Cardiac septum (tissue), 1 donor: Measurements from ENCODE around the gene SEL1L. TPM values are rescaled to one million over a fixed set of nuclear protein-coding genes. Genes with fewer than 3 reads are reported as not detected.
"Not testable (repeated sequence)": the region's sequence is repeated elsewhere in the genome, so short reads cannot be mapped to it uniquely, and the experiment has no call there.

Experiments used
- DNase-seq: peaks from one replicate; pipeline ENCODE4 v3.0.0-alpha.2; 2020; ENCODE audit warnings: low spot score
- intact Hi-C: fragments of 100-400 bp; cut with DNase I; formaldehyde crosslinking; loops from one replicate; pipeline ENCODE4 v1.14.0; 2022
- total RNA-seq: library from RNA; stranded (reverse); fragmentation: NEBNext Ultra II Directional; extraction: Animal tissue kit (Norgen Biotek cat#: 25700); gene quantifications from one replicate; pipeline ENCODE4 v1.2.1, GENCODE V29; 2021
- donor health status: DM: no; HTN: no; CAD: no.

Gene SEL1L
- total RNA-seq, 1 donor from 2014 or later = 64.8 TPM

- no peak for DNase-seq
- intact Hi-C loops = loop anchor here (5.0 kb wide), 1 partner anchor 312 kb away; the partner anchor contains the start of gene GTF2A1
Observed at GRCh38 chr14:81534510-81535074, 939 bp upstream of the SEL1L start.

DNA sequence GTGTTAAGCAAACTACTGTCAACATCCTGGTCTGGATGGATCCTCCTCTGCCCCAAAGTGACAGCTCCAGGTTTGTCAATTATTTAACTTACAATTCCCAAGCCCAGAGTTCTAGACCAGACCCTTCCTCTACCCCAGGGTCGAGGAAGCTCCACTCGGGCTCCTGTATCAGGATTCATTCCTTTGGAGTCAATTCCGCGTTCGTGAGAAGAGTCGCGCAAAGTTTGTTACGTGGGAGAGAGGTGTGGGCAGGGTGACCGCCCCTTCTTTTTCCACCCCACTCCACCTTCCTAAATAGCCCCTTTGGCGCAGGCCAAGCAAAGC, 479 bp downstream of the SEL1L start:
- intact Hi-C loops = loop anchor here (5.0 kb wide), 1 partner anchor 311 kb away; the partner anchor contains the start of gene GTF2A1
- DNase-seq = no peak

DNA sequence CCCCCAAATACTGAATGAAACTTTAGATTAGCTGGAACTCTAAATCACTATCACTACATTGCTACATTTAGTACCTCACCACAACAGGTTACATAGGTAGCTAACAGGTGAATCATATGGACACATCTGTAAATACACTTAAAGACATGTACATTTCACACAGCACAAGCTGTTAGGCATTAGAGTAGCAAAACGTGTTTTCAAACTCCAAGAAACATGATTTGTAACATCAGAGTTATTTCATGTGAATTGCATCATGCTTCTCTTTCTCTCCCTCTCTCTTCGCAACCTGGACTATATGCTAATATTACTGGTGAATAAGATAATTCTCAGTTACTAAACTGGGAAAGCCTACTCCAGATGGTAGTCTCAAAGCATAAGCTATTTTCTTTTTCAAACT, 4.3 kb downstream of the SEL1L start:
- DNase-seq = no peak
- intact Hi-C loops = no loop called here

DNA sequence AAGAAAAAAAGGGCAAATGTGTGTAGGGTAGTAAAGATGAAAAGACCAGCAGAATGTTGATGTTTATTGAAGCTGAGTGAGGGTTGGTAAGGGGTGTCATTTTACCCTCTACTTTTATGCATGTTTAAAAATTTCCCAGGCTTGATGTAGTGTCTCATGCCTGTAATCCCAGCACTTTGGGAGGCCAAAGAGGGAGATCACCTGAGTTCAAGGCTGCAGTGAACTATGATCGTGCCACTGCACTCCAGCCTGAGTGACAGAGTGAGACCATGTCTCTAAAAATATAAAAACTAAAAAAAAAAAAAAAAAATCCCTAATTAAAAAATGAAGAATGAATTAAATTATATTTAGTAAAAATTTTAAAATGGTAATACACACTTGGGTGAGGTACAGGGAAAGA, 8.5 kb downstream of the SEL1L start:
- no peak for DNase-seq
- intact Hi-C loops = no loop called here

DNA sequence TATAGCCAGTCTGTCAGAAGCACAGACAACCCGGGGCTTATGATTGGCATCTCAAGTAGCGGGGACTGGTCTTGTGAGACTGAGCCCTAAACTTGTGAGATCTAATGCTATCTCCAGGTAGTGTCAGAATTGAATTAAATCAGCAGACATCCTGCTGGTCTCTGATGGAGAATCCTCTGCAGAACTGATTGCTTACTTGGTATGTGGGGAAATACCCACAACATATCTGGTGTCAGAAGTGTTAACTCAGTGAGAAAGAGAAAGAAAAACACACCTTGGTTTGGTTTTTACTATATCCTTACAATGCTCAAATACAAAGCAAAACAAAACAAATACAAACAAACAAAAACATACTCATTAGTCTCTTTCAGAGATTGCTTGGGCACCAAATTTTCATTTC, 10.0 kb downstream of the SEL1L start:
- intact Hi-C loops = no loop called here
- no peak for DNase-seq

DNA sequence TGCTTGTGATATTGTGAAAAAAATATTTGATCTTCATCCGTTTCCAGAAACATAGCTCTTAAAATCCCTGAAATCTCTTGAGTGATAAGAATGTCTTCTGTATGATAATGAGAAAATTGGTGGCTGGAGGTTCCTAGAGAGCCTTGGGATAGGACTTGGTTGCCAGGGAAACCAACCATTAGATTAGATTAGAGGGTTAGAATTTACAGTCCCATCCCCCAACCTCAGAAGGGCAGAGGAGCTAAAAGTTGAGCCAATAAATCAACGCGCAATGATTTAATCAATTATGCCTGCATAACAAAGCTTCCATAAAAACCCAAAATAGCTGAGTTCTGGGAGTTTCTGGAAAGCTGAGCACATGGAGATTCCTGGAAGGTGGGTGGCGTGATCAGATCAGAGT, 10.6 kb downstream of the SEL1L start:
- intact Hi-C loops = no loop called here
- DNase-seq = no peak

DNA sequence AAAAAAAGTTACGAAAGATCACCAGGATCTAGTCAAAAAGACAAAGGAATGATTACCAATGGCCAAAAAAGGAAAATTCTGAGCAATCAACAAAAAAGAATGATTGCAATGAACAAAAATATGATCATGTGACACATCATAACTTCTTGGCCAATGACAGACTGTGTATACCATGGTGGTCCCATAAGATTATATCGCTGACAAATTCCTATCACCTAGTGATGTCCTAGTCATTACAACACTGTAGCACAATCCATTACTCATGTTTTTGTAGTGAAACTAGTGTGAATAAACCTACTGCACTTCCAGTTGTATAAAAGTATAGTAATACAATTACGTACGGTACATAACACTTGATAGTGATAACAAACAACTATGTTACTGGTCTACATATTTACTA, 12.3 kb downstream of the SEL1L start:
- intact Hi-C loops = no loop called here
- no peak for DNase-seq

- no peak for DNase-seq
- intact Hi-C loops = no loop called here
Observed at GRCh38 chr14:81519200-81520011, 14.2 kb downstream of the SEL1L start.

DNA sequence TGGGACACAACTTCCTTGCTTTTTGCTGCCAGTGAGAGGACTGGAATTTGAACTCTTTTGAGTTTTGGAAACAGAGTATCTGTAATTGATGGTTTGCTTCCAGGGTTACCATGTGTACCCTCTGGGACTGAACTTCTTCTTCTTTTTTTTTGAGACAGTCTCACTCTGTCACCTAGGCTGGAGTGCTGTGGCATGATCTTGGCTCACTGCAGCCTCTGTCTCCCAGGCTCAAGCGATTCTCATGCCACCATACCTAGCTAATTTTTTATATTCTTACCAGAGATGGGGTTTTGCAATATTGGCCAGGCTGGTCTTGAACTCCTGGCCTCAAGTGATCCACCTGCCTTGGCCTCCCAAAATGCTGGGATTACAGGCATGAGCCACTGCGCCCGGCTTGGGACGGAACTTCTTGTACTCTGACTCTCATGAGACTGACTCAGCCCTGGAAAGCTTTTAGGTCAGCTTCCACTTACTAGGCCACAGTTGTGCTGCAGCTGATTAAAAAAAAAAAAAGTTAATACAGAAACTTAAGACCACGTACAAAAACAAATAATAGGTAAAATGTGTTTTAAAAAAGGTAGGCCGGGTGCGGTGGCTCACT, 15.8 kb downstream of the SEL1L start:
- intact Hi-C loops = no loop called here

GRCh38 chr14:81516986-81517797, 16.5 kb downstream of the SEL1L start:
- intact Hi-C loops = no loop called here
- DNase-seq = no peak

More for the DNA sequence above, 15.8 kb downstream of the SEL1L start:
- DNase-seq = no peak

DNA sequence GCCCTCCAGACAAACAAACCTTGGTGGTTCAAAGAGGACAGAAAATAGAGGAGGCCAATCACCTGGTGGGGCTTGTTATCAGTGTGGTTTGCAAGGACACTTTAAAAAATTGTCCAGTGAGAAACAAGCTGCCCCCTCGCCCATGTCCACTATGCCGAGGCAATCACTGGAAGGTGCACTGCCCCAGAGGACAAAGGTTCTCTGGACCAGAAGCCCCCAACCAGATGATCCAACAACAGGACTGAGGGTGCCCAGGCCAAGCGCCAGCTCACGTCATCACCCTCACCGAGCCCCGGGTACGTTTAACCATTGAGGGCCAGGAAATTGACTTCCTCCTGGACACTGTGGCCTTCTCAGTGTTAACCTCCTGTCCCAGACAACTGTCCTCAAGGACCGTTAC, 17.7 kb downstream of the SEL1L start:
- intact Hi-C loops, DNase-seq: not testable (repeated sequence)

GRCh38 chr14:81512826-81513225, 20.8 kb downstream of the SEL1L start:
- DNase-seq, intact Hi-C loops: not testable (repeated sequence)

DNA sequence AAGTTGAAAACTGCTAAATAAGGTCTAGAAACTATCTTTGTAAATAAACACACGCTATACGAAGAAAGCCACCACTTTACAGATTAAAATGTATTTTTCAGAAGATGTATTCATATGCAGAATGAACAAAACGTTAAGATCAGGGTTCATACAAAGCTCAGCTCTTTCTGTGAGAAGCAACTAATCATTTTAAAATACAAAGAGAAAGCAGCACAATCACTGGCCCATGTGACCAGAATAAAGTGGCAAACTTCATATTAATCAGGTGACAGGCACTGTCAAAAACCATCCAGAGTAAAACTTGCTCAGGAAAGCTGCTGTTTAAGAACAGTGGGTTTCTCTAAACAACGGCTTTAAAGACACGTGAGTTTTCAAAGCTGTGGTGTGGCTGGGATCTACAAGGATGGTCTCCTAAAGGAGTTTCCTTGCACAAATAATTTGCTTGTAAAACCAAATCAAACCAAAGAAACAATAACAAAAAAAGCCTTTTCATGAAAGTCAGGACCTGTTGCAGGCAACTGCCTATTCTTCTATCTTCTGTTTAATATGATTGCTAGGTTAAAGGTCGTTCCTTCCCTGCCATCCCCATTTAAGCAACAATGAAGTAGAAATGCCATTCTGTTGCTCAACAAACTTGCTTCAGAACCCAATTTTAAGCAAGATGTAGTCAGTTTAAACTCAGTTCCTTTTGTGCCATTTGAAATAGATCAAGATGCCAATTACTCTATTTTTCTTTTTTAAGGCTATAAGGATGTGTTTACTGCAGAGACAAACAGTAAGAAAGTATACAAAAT, 22.3 kb downstream of the SEL1L start:
- no peak for DNase-seq

GRCh38 chr14:81509838-81510452, 23.7 kb downstream of the SEL1L start:
- no peak for DNase-seq
- intact Hi-C loops = no loop called here

More for the DNA sequence above, 22.3 kb downstream of the SEL1L start:
- intact Hi-C loops = no loop called here

GRCh38 chr14:81509321-81509720, 24.3 kb downstream of the SEL1L start:
- intact Hi-C loops = no loop called here
- DNase-seq = no peak

DNA sequence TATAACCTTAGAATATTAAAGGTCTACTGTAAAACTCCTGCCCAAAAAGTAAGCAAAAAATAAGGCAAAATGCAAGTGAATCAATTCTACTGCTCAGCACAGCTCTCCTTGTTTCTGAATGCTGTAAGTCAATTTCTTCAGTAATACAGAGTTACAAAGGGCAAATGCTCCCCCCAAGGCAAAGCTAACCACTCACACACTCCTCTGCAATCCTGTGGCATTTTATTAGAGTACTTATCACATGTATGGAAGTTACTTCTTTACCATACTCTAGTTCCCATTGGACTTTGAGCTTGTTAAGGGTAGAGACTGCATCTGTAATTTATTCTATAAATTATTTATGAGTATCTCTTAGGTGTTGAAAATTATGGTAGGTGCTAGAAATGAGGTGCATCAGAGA, 27.2 kb downstream of the SEL1L start:
- intact Hi-C loops = no loop called here
- no peak for DNase-seq

DNA sequence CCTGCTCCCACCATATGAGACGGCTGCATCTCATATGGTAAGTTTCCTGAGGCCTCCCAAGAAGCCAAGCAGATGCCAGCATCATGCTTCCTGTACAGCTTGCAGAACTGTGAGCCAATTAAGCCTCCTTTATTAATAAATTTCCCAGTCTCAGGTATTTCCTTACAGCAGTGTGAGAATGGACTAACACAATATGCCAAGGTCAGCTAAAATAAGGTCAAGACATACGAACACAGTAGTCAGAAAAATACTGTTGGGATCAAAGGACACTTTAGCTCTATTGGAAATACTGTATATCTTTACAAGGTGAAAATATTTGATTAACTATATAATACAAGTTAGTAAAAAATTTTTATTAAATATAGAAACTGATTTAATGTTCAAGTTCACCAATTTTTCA, 28.8 kb downstream of the SEL1L start:
- DNase-seq = no peak
- intact Hi-C loops = no loop called here

GRCh38 chr14:81485781-81486180, 47.9 kb downstream of the SEL1L start:
- intact Hi-C loops = no loop called here
- no peak for DNase-seq

DNA sequence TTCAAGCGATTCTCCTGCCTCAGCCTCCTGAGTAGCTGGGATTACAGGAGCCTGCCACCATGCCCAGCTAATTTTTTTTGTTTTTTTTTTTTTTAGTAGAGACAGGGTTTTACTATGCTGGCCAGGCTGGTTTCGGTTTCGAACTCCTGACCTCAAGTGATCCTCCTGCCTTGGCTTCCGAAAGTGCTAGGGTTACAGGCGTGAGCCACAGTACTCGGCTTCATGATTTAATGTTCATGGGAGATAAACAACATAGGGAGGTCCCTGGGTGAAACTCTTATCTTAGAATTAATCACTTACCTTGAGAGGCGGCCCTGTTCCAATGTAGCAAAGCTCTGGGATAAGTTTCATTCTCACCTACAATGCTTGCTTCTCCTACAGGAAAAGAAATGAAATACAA, 48.3 kb downstream of the SEL1L start:
- intact Hi-C loops = no loop called here
- DNase-seq = no peak
